Epithelial cell of esophagus (primary cell): ENCODE measurements around the gene MRPS30.
"Not testable (repeated sequence)": the region's sequence is repeated elsewhere in the genome, so short reads cannot be mapped to it uniquely, and the experiment has no call there.

Experiments used
- DNase-seq: peaks from one replicate; pipeline ENCODE4 v3.0.0; 2010; ENCODE audit warnings: low read depth
- H3K4me3 ChIP-seq: 2 replicates; pipeline ENCODE4 v1.5.1; 2011; ENCODE audit warnings: mild to moderate bottlenecking, low read length, control low read depth
- TF ChIP-seq, protein P1 (sequence below): IDR thresholded peaks from 2 replicates; pipeline ENCODE4 v1.5.1; 2011; ENCODE audit warnings: low read depth, mild to moderate bottlenecking, low read length, control low read depth, inconsistent platforms; ENCODE audit not compliant: insufficient read depth; ENCODE audit errors: missing control alignments

The MRPS30 gene

DNA sequence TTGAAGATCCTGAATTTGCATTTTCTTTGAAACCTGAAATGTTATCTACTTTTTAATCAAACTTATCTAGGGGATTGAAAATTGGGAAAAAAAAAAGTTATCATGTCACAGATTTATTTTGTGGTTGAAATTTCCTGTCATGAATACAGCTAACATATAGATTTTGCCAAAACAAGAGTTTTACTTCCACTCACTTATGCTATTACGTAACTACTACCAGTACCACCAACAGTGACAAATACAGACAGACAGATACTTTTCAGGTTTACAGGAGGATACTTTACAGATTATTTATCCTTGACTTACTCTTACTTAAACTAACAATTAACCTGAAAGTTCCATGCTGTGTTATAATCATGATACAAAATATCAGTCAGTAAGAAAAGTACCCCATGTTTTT, 6.8 kb upstream of the MRPS30 start:
- TF ChIP-seq, protein P1, sequence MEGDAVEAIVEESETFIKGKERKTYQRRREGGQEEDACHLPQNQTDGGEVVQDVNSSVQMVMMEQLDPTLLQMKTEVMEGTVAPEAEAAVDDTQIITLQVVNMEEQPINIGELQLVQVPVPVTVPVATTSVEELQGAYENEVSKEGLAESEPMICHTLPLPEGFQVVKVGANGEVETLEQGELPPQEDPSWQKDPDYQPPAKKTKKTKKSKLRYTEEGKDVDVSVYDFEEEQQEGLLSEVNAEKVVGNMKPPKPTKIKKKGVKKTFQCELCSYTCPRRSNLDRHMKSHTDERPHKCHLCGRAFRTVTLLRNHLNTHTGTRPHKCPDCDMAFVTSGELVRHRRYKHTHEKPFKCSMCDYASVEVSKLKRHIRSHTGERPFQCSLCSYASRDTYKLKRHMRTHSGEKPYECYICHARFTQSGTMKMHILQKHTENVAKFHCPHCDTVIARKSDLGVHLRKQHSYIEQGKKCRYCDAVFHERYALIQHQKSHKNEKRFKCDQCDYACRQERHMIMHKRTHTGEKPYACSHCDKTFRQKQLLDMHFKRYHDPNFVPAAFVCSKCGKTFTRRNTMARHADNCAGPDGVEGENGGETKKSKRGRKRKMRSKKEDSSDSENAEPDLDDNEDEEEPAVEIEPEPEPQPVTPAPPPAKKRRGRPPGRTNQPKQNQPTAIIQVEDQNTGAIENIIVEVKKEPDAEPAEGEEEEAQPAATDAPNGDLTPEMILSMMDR = no peak
- no peak for DNase-seq
- H3K4me3 ChIP-seq = no peak overlapping the region

DNA sequence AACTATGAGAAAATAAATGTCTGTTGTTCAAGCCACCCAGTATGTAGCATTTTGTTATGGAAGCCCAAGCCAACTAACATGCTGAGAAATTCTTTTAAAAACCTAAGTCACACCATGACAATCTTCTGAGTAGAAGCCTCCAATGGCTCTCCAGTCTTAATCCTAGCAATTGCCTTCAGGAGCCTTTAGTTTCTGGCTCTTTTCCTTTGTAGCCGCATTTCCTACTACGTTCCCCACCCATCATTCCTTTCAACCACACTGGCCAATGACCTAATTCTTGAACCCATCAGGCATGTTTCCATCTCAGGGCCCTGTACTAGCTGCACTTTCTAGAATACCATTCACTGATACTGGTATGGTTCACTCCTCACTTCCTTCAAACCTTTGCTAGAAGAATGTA, 2.1 kb upstream of the MRPS30 start:
- no peak overlapping the region for H3K4me3 ChIP-seq
- no peak for DNase-seq
- TF ChIP-seq, protein P1 = no peak

DNA sequence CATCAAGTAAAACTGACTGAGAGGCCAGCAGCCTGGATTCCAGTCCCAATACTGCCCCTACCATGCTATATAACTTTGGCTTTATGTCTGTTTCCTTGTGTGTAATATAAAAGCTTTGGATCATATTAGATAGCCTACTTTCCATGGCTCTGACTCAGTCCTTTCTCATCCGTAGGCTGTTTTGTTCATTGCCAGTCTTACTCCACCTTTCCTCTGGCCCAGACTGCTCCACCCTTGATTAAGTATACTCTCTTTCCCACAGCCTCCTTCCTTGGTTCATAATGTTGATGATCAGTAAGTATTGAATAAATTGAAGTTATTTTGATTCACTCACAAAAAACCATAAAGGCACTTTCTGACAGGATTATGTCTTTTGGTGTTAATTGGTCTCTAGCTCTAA, 1.5 kb upstream of the MRPS30 start:
- TF ChIP-seq, protein P1 = no peak
- DNase-seq = peak; percentile 84
- no peak overlapping the region for H3K4me3 ChIP-seq

DNA sequence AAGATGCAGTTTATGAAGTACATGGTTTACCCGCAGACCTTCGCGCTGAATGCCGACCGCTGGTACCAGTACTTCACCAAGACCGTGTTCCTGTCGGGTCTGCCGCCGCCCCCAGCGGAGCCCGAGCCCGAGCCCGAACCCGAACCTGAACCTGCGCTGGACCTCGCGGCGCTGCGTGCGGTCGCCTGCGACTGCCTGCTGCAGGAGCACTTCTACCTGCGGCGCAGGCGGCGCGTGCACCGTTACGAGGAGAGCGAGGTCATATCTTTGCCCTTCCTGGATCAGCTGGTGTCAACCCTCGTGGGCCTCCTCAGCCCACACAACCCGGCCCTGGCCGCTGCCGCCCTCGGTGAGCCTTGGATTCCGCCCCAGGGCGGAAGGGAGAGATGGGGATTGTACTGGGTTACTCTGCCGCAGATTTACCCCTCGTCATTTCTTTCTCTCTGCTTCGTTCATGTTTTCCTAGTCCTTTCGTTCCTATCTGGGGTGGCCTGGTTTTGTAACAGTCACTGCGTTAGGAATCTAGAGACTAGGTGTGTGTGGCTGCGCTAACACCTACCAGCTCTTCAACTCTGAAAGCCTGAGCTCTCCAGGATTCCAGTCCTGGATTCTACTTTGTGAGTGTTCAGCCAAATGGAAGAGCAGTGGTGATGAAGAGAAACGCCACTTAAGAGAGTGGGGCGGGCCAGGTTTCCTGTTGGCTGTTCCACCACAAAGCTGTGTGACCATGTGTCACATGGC, 638 bp downstream of the MRPS30 start:
- DNase-seq = peak; percentile 79
- H3K4me3 ChIP-seq = peak overlapping the region; percentile 92
- TF ChIP-seq, protein P1 = peak; percentile 5

DNA sequence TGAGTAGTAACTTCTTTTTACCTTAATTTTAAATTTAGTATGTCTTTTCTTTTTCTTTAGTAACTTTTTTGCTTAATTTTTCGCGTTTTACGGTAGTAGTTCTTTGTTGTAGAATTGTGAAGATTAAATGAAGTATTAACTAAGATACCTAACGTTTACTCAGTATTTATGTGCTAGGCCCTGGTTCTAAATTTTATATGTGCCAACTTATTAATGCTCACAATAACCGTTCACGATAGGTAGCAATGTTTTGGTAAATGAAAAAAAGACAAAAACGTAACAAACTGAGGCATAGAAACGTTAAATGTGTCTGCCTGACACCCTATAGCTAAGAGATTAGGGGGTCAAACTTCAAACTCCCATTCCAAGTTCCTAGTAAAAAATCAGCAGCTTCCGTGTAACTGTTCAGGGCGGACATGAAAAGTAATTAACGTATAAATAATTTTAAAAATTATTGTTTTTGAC, 1.2 kb downstream of the MRPS30 start:
- no peak for DNase-seq
- peak overlapping the region; percentile 92 for H3K4me3 ChIP-seq
- TF ChIP-seq, protein P1 = no peak

DNA sequence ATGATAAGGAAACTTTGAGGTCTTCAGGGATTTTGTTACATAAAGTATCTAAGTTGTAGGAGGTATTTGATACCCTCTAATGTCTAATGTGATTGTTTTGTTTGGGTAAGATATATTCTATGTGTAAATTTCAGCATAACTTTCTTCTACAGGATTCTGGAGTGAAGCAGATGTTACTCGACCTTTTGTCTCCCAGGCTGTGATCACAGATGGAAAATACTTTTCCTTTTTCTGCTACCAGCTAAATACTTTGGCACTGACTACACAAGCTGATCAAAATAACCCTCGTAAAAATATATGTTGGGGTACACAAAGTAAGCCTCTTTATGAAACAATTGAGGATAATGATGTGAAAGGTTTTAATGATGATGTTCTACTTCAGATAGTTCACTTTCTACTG, 6.0 kb downstream of the MRPS30 start:
- no peak overlapping the region for H3K4me3 ChIP-seq
- TF ChIP-seq, protein P1 = no peak
- DNase-seq = no peak

DNA sequence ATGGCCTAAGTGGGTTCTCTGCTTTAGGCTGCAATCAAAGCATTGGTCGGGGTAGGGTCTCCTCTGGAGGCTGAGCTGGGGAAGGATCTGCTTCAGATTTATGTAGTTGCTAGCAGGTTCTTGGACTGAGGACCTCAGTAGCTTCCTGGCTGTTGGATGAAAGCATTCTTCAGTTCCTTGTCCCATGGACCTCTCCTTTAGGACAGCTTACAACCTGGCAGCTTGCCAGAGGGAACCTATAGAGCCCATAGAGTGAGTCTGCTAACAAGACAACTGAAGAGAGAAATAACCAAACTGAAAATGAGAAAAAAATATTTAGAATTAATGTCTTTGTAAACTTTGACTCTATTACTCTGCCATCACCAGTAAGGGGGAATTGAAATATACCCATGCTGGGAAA, 12.4 kb downstream of the MRPS30 start:
- no peak for DNase-seq
- TF ChIP-seq, protein P1 = no peak
- H3K4me3 ChIP-seq = no peak overlapping the region

DNA sequence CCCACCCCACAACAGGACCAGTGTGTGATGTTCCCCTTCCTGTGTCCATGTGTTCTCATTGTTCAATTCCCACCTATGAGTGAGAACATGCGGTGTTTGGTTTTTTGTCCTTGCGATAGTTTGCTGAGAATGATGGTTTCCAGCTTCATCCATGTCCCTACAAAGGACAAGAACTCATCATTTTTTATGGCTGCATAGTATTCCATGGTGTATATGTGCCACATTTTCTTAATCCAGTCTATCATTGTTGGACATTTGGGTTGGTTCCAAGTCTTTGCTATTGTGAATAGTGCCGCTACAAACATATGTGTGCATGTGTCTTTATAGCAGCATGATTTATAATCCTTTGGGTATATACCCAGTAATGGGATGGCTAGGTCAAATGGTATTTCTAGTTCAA, 15.9 kb downstream of the MRPS30 start:
- not testable (repeated sequence) for H3K4me3 ChIP-seq, DNase-seq
